Sigmoid colon (tissue), 7 donors: ENCODE measurements around the gene GREM2. TPM values are rescaled to one million over a fixed set of nuclear protein-coding genes. Genes with fewer than 3 reads are reported as not detected.

Experiments used
- DNase-seq: peaks from one replicate; pipeline ENCODE4 v3.0.0-alpha.2; 2019
- H3K27ac ChIP-seq, 4 donors: fragments of 200-600 bp; sonication (generic); one replicate each; pipeline ENCODE4 v1.5.1; 2016 to 2019; ENCODE audit warnings: mild to moderate bottlenecking in 1 of 4
- H3K27me3 ChIP-seq, 3 donors: fragments of 200-600 bp; sonication (generic); one replicate each; pipeline ENCODE4 v1.5.1; 2019; ENCODE audit warnings: mild to moderate bottlenecking in 1 of 3
- H3K36me3 ChIP-seq, 4 donors: fragments of 200-600 bp; sonication (generic); one replicate each; pipeline ENCODE4 v1.5.1; 2016 to 2019
- H3K4me1 ChIP-seq, 4 donors: fragments of 200-600 bp; sonication (generic); one replicate each; pipeline ENCODE4 v1.5.1; 2017 to 2019
- H3K4me3 ChIP-seq, 4 donors: fragments of 200-600 bp; sonication (generic); one replicate each; pipeline ENCODE4 v1.5.1; 2017 to 2019; ENCODE audit warnings: mild to moderate bottlenecking in 2 of 4, moderate library complexity in 1 of 4
- H3K9me3 ChIP-seq, 4 donors: fragments of 200-600 bp in 3 of 4; sonication (generic) in 3 of 4; one replicate each; pipeline versions ENCODE4 v1.5.1 to v1.6.1; 2013 to 2019
- CTCF ChIP-seq, 4 experiments: fragments of 450-650 bp in 3 of 4; fragments of 200-600 bp in 1 of 4; IDR thresholded peaks; one replicate each; pipeline ENCODE4 v1.5.1; 2016 to 2019; ENCODE audit warnings: antibody characterized with exemption in 4 of 4, mild to moderate bottlenecking in 3 of 4, moderate library complexity in 2 of 4
- EP300 ChIP-seq, 4 donors: sonication (generic); formaldehyde crosslinking; IDR thresholded peaks; one replicate each; pipeline ENCODE4 v1.6.1; 2017; ENCODE audit warnings: antibody characterized with exemption in 4 of 4
- POLR2A ChIP-seq, 2 donors: fragments of 450-650 bp; IDR thresholded peaks; one replicate each; pipeline ENCODE4 v1.6.1; 2016; ENCODE audit warnings: antibody characterized with exemption in 2 of 2, mild to moderate bottlenecking in 2 of 2, moderate library complexity in 2 of 2
- POLR2AphosphoS5 ChIP-seq, 4 donors: sonication (generic); formaldehyde crosslinking; IDR thresholded peaks; one replicate each; pipeline ENCODE4 v1.6.1; 2017; ENCODE audit warnings: antibody characterized with exemption in 4 of 4
- WGBS, 2 donors: extraction: QIAGEN DNeasy Blood & Tissue Kit; methylation state at CpG; one replicate each; pipeline ENCODE4 v1.1.7; 2013; 5-methylcytosine and 5-hydroxymethylcytosine counted together
- intact Hi-C: fragments of 100-400 bp; cut with DNase I; formaldehyde crosslinking; loops from one replicate; pipeline ENCODE4 v1.15.1; 2023
- polyA plus RNA-seq, 3 donors: library from polyadenylated mRNA; stranded (reverse); fragments of 200-250 nt; gene quantifications; one replicate each; pipeline ENCODE4 v1.2.3, GENCODE V29; 2013
- total RNA-seq, 4 donors: library from RNA; depleted of rRNA; stranded (reverse); fragments of >200 nt; gene quantifications; one replicate each; pipeline ENCODE4 v1.1.0, GENCODE V29; 2016
- donor health status: healthy with polysubstance abuse.
- donor health status: Bipolar disorder and iron deficiency.
- donor health status: healthy.

The GREM2 gene
- total and polyA plus RNA-seq, 7 donors = 0.46 to 18.7 (median 9.4) TPM

GRCh38 chr1:240508201-240508600, 103.8 kb downstream of the GREM2 start:
- TF ChIP-seq POLR2A (IDR thresholded peaks at IDR 0.05) = no peak
- DNase-seq = no peak
- Histone ChIP-seq H3K4me3 (no peak overlapping the region), H3K27ac (no peak overlapping the region), H3K4me1 (peaks cover 0 to 22% (median 9%) of the 10 kb centered on the region in 4 donors), H3K36me3 (no peaks in the 10 kb centered on the region), H3K9me3 (no peaks in the 10 kb centered on the region), H3K27me3 (no peaks in the 10 kb centered on the region)
- intact Hi-C loops = no loop called here
- 22 to 45% methylated on average over 3 of the region's 3 CpGs for WGBS, 2 donors

GRCh38 chr1:240506176-240506575, 105.8 kb downstream of the GREM2 start:
- Histone ChIP-seq H3K4me3 (no peak overlapping the region), H3K27me3 (no peaks in the 10 kb centered on the region), H3K4me1 (peaks cover 0 to 9% (median 4%) of the 10 kb centered on the region in 4 donors), H3K27ac (no peak overlapping the region), H3K9me3 (no peaks in the 10 kb centered on the region), H3K36me3 (no peaks in the 10 kb centered on the region)
- DNase-seq = no peak
- TF ChIP-seq EP300 (IDR thresholded peaks at IDR 0.05) (no peak), POLR2A (IDR thresholded peaks at IDR 0.05) (no peak), POLR2AphosphoS5 (IDR thresholded peaks at IDR 0.05) (no peak), CTCF (IDR thresholded peaks at IDR 0.05) (no peak)
- WGBS, 2 donors = 85 to 91% methylated on average over 4 of the region's 4 CpGs
- intact Hi-C loops = no loop called here

- no peaks in the 10 kb centered on the region for H3K27me3 ChIP-seq
- no peaks in the 10 kb centered on the region for H3K9me3 ChIP-seq
- H3K27ac ChIP-seq = no peak overlapping the region
- TF ChIP-seq CTCF (IDR thresholded peaks at IDR 0.05) (no peak), EP300 (IDR thresholded peaks at IDR 0.05) (no peak), POLR2A (IDR thresholded peaks at IDR 0.05) (no peak), POLR2AphosphoS5 (IDR thresholded peaks at IDR 0.05) (no peak)
- H3K36me3 ChIP-seq = no peaks in the 10 kb centered on the region
- intact Hi-C loops = no loop called here
- H3K4me3 ChIP-seq = no peak overlapping the region
- no peak for DNase-seq
- WGBS, 2 donors = 27 to 55% methylated on average over 1 of the region's 1 CpG
- H3K4me1 ChIP-seq = peaks cover 0 to 14% (median 10%) of the 10 kb centered on the region in 4 donors
Observed at GRCh38 chr1:240503558-240503957, 108.4 kb downstream of the GREM2 start.

- intact Hi-C loops = no loop called here
Observed at GRCh38 chr1:240503036-240503435, 108.9 kb downstream of the GREM2 start.

GRCh38 chr1:240501115-240501514, 110.8 kb downstream of the GREM2 start:
- intact Hi-C loops = no loop called here

More at GRCh38 chr1:240503036-240503435, 108.9 kb downstream of the GREM2 start:
- peaks cover 0 to 12% (median 8%) of the 10 kb centered on the region in 4 donors for H3K4me1 ChIP-seq
- no peaks in the 10 kb centered on the region for H3K9me3 ChIP-seq
- WGBS, 2 donors = 82 to 93% methylated on average over 4 of the region's 4 CpGs
- TF ChIP-seq POLR2AphosphoS5 (IDR thresholded peaks at IDR 0.05) (no peak), CTCF (IDR thresholded peaks at IDR 0.05) (no peak), EP300 (IDR thresholded peaks at IDR 0.05) (no peak), POLR2A (IDR thresholded peaks at IDR 0.05) (no peak)
- no peak for DNase-seq
- no peaks in the 10 kb centered on the region for H3K36me3 ChIP-seq
- no peaks in the 10 kb centered on the region for H3K27me3 ChIP-seq
- no peak overlapping the region for H3K4me3 ChIP-seq
- no peak overlapping the region for H3K27ac ChIP-seq

More at GRCh38 chr1:240501115-240501514, 110.8 kb downstream of the GREM2 start:
- Histone ChIP-seq H3K9me3 (no peaks in the 10 kb centered on the region), H3K4me3 (no peak overlapping the region), H3K27ac (no peak overlapping the region), H3K4me1 (peaks cover 0 to 12% (median 8%) of the 10 kb centered on the region in 4 donors), H3K36me3 (no peaks in the 10 kb centered on the region), H3K27me3 (no peaks in the 10 kb centered on the region)
- no peak for DNase-seq
- TF ChIP-seq EP300 (IDR thresholded peaks at IDR 0.05) (no peak), CTCF (IDR thresholded peaks at IDR 0.05) (no peak), POLR2AphosphoS5 (IDR thresholded peaks at IDR 0.05) (no peak), POLR2A (IDR thresholded peaks at IDR 0.05) (no peak)
- WGBS, 2 donors = 73 to 91% methylated on average over 2 of the region's 2 CpGs
